SK-N-SH (cell line): Measurements from ENCODE around the gene CFAP92. TPM values are rescaled to one million over a fixed set of nuclear protein-coding genes. Genes with fewer than 3 reads are reported as not detected.

Experiments
- CTCF ChIA-PET: fragments of 300-600, 350-600 bp; formaldehyde crosslinking; extraction: SDS; loops from one replicate; lab custom pipeline; 2021; lab: Yijun Ruan, JAX
- POLR2A ChIA-PET: fragments of 350-600 bp; sonication (Branson Sonifier 250); formaldehyde crosslinking; extraction: SDS; loops from one replicate; lab custom pipeline; 2020; ENCODE audit warnings: antibody characterized with exemption, inconsistent platforms; lab: Yijun Ruan, JAX
- DNase-seq: peaks from one replicate; pipeline ENCODE4 v3.0.0; 2012
- H2AFZ ChIP-seq: fragments of 200-600 bp; sonication (generic); 2 replicates; pipeline ENCODE4 v1.8.1; 2016; ENCODE audit warnings: antibody characterized with exemption, mild to moderate bottlenecking, low read depth
- H3F3A ChIP-seq: fragments of 200-600 bp; sonication (generic); replicated peaks from 2 replicates; pipeline ENCODE3; 2016; ENCODE audit warnings: antibody characterized with exemption, mild to moderate bottlenecking; ENCODE audit not compliant: insufficient read depth
- H3K27ac ChIP-seq, 2 experiments: fragments of 200-500 bp in 1 of 2; fragments of 200-600 bp in 1 of 2; sonication (Bioruptor generic) in 1 of 2; sonication (generic), shearing (Covaris generic) in 1 of 2; 2 replicates each; pipeline versions ENCODE4 v1.5.1 to v1.6.1; 2014 to 2016; ENCODE audit warnings: low read depth in 2 of 2, inconsistent platforms in 1 of 2, low read length in 1 of 2, mild to moderate bottlenecking in 1 of 2, mixed read lengths in 1 of 2
- H3K27me3 ChIP-seq: fragments of 200-600 bp; sonication (generic), shearing (Covaris generic); 2 replicates; pipeline ENCODE4 v1.6.1; 2016; ENCODE audit warnings: mixed run types; ENCODE audit not compliant: insufficient read depth
- H3K36me3 ChIP-seq, 2 experiments: fragments of 200-500 bp in 1 of 2; fragments of 200-600 bp in 1 of 2; sonication (Bioruptor generic) in 1 of 2; sonication (generic) in 1 of 2; replicated peaks in 1 of 2; 2 replicates each; pipeline versions ENCODE3 to v1.5.1; 2014 to 2016; ENCODE audit warnings: low read length in 1 of 2, mild to moderate bottlenecking in 1 of 2; ENCODE audit not compliant: insufficient read depth in 2 of 2, control insufficient read depth in 1 of 2
- H3K4me1 ChIP-seq, 2 experiments: fragments of 200-500 bp in 1 of 2; fragments of 200-600 bp in 1 of 2; sonication (Bioruptor generic) in 1 of 2; sonication (generic), shearing (Covaris generic) in 1 of 2; 2 replicates each; pipeline versions ENCODE4 v1.5.1 to v1.6.1; 2014 to 2016; ENCODE audit warnings: low read depth in 1 of 2, low read length in 1 of 2, mixed run types in 1 of 2; ENCODE audit not compliant: insufficient read depth in 2 of 2, control insufficient read depth in 1 of 2
- H3K4me2 ChIP-seq: fragments of 200-600 bp; sonication (generic), shearing (Covaris generic); 2 replicates; pipeline ENCODE4 v1.6.1; 2017; ENCODE audit warnings: mixed run types
- H3K4me3 ChIP-seq, 2 experiments: fragments of 200-500 bp in 1 of 2; fragments of 200-600 bp in 1 of 2; sonication (Bioruptor generic) in 1 of 2; sonication (generic), shearing (Covaris generic) in 1 of 2; 2 replicates each; pipeline versions ENCODE4 v1.5.1 to v1.8.1; 2014 to 2016; ENCODE audit warnings: low read depth in 2 of 2, inconsistent platforms in 1 of 2, low read length in 1 of 2, mild to moderate bottlenecking in 1 of 2, mixed read lengths in 1 of 2, moderate library complexity in 1 of 2
- H3K79me2 ChIP-seq: fragments of 200-600 bp; sonication (generic); 2 replicates; pipeline ENCODE4 v1.8.1; 2017; ENCODE audit warnings: mild to moderate bottlenecking; ENCODE audit not compliant: insufficient read depth
- H3K9ac ChIP-seq: fragments of 200-600 bp; sonication (generic); 2 replicates; pipeline ENCODE4 v1.6.1; 2017; ENCODE audit warnings: mixed run types
- H3K9me2 ChIP-seq: fragments of 200-600 bp; sonication (generic); 2 replicates; pipeline ENCODE4 v1.6.1; 2017; ENCODE audit warnings: mixed run types
- H3K9me3 ChIP-seq: fragments of 200-600 bp; sonication (generic); 2 replicates; pipeline ENCODE4 v1.6.1; 2017; ENCODE audit warnings: mixed run types, mild to moderate bottlenecking, moderate library complexity
- H4K20me1 ChIP-seq: fragments of 200-600 bp; sonication (generic); 2 replicates; pipeline ENCODE4 v1.6.1; 2017; ENCODE audit warnings: mild to moderate bottlenecking, mixed run types; ENCODE audit not compliant: insufficient read depth
- CTCF ChIP-seq: fragments of 200-600 bp; sonication (generic); IDR thresholded peaks from 2 replicates; pipeline ENCODE4 v1.6.1; 2017; ENCODE audit warnings: antibody characterized with exemption, mild to moderate bottlenecking, moderate library complexity
- FOSL2 ChIP-seq: IDR thresholded peaks from 2 replicates; pipeline ENCODE4 v1.4.0; 2012; ENCODE audit warnings: low read depth, mild to moderate bottlenecking, moderate library complexity, borderline replicate concordance
- FOXM1 ChIP-seq: IDR thresholded peaks from 2 replicates; pipeline ENCODE4 v1.4.0; 2012; ENCODE audit warnings: low read depth, mild to moderate bottlenecking
- MAX ChIP-seq: IDR thresholded peaks from 2 replicates; pipeline ENCODE4 v1.4.0; 2012; ENCODE audit warnings: low read depth
- NFIC ChIP-seq: IDR thresholded peaks from 2 replicates; pipeline ENCODE4 v1.4.0; 2012; ENCODE audit warnings: borderline replicate concordance
- RCOR1 ChIP-seq: fragments of 150-350 bp; IDR thresholded peaks from 2 replicates; pipeline ENCODE4 v1.6.1; 2017; ENCODE audit warnings: antibody characterized with exemption, low read length
- RFX5 ChIP-seq: IDR thresholded peaks from 2 replicates; pipeline ENCODE4 v1.6.1; 2012; ENCODE audit warnings: mild to moderate bottlenecking, improper control_type of control experiment, low read length
- ZBTB33 ChIP-seq: IDR thresholded peaks from 2 replicates; pipeline ENCODE4 v1.4.0; 2012; ENCODE audit warnings: low read depth, borderline replicate concordance
- WGBS: methylation state at CpG from one replicate; pipeline ENCODE4 v1.1.6; 2017; ENCODE audit warnings: low lambda C conversion rate; 5-methylcytosine and 5-hydroxymethylcytosine counted together
- polyA plus RNA-seq, 3 experiments: library from polyadenylated mRNA; depleted of rRNA; stranded (reverse); fragments of >200 nt; gene quantifications; 2 replicates each; pipeline ENCODE4 v1.2.3, GENCODE V29; 2012

Gene CFAP92
- polyA plus RNA-seq, 1 of the 3 experiments (the other 2 are of a cell fraction): not detected

- no peak for TF ChIP-seq ZBTB33
- TF ChIP-seq, all 33 proteins: peak for 0
These were observed 43.2 kb upstream of the CFAP92 start (continued) for GRCh38 chr3:129037093-129037419.

GRCh38 chr3:129036222-129037092 lies 42.6 kb upstream of the CFAP92 start:
- no peaks in the 10 kb centered on the region for H3K36me3 ChIP-seq
- no peaks in the 10 kb centered on the region for H3F3A ChIP-seq
- no peaks in the 10 kb centered on the region for H3K9me3 ChIP-seq
- peaks cover 0 to 15% of the 10 kb centered on the region in 2 experiments; a peak in 1 of 4 replicates for H3K4me1 ChIP-seq
- no peak overlapping the region for H3K4me3 ChIP-seq
- DNase-seq: no peak
- no peaks in the 10 kb centered on the region for H3K27me3 ChIP-seq
- no peak overlapping the region for H3K9ac ChIP-seq
- H4K20me1 ChIP-seq: no peaks in the 10 kb centered on the region
- ChIA-PET POLR2A (no interaction called here), CTCF (interaction anchor here (0.7 to 8.6 kb wide), 4 partner anchors 9 to 66 kb away, joined by 4 to 64 read pairs (median 8); no protein-coding TSS in a partner anchor)
- H3K4me2 ChIP-seq: no peak overlapping the region
- WGBS: 67% methylated on average over 8 of the region's 10 CpGs
- H3K9me2 ChIP-seq: no peaks in the 10 kb centered on the region
- no peaks in the 10 kb centered on the region for H3K79me2 ChIP-seq
- H3K27ac ChIP-seq: no peak overlapping the region
- no peak for TF ChIP-seq RCOR1
- no peak for TF ChIP-seq MAX
- TF ChIP-seq NFIC: no peak
- no peak for TF ChIP-seq RFX5
- TF ChIP-seq FOSL2: no peak
- no peak for TF ChIP-seq CTCF
- no peak for TF ChIP-seq FOXM1
- no peak overlapping the region for H2AFZ ChIP-seq
